GM12892 (cell line): ENCODE results near the gene PNPLA1.

ENCODE experiments used
- POLR2A ChIP-seq: IDR thresholded peaks from 2 replicates; pipeline ENCODE4 v1.6.1; 2011; ENCODE audit warnings: low read depth, low read length, control low read depth
- POLR2AphosphoS5 ChIP-seq: IDR thresholded peaks from 2 replicates; pipeline ENCODE4 v1.6.1; 2011; ENCODE audit warnings: low read depth, low read length, control low read depth
- TAF1 ChIP-seq: IDR thresholded peaks from 2 replicates; pipeline ENCODE4 v1.6.1; 2011; ENCODE audit warnings: low read depth, mild to moderate bottlenecking, control low read depth, low read length, borderline replicate concordance

DNA sequence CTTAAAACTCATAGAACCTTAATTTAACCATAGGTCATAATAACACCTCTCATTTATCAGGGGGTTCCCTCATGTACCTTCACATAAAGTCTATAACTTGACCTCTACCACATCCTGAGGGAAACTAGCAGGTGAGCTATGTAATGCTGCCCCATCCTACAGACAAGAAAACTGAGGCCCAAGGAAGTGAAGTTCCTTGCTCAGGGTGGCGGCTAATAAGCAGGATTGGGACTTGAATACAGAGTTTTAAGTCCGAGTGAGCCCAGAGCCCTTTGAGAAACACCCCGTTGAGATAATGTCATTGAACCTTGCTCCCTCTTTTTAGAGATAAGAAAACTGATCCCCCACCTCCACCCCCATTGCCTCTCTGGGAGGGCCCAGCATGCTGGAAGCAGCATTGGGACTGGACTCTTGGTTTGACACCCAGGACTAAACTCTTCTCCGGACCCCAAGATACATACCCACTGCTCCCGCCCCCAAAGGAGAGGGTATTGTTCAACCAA is 66.4 kb downstream of the PNPLA1 start:
- TF ChIP-seq POLR2A (no peak), TAF1 (no peak), POLR2AphosphoS5 (no peak)
